Peyer's patch (tissue), 4 donors: Measurements from ENCODE around the gene NAT8. TPM values are rescaled to one million over a fixed set of nuclear protein-coding genes. Genes with fewer than 3 reads are reported as not detected.
A peak's percentile ranks its signal among the peaks of the same experiment; 100 is the strongest.
"Not testable (repeated sequence)": the region's sequence is repeated elsewhere in the genome, so short reads cannot be mapped to it uniquely, and the experiment has no call there.

Experiments
- DNase-seq, 3 donors: peaks; one replicate each; pipeline ENCODE4 v3.0.0-alpha.2; 2017 to 2019
- H3K27ac ChIP-seq, 4 donors: fragments of 200-600 bp; sonication (generic); one replicate each; pipeline ENCODE4 v1.5.1; 2016 to 2019
- H3K27me3 ChIP-seq, 2 donors: fragments of 200-600 bp; sonication (generic); one replicate each; pipeline ENCODE4 v1.5.1; 2019
- H3K36me3 ChIP-seq, 3 donors: fragments of 200-600 bp; sonication (generic); one replicate each; pipeline ENCODE4 v1.5.1; 2016 to 2019
- H3K4me1 ChIP-seq, 4 donors: fragments of 200-600 bp; sonication (generic); one replicate each; pipeline ENCODE4 v1.5.1; 2016 to 2019
- H3K4me3 ChIP-seq, 4 donors: fragments of 200-600 bp; sonication (generic); 1 replicate in 3 of 4; 2 replicates in 1 of 4; pipeline ENCODE4 v1.5.1; 2016 to 2019; ENCODE audit warnings: mild to moderate bottlenecking in 1 of 4
- H3K9me3 ChIP-seq, 4 donors: fragments of 200-600 bp; sonication (generic); one replicate each; pipeline ENCODE4 v1.5.1; 2016 to 2019; ENCODE audit warnings: mild to moderate bottlenecking in 1 of 4
- CTCF ChIP-seq, 6 experiments: fragments of 450-650 bp in 4 of 6; fragments of 200-600 bp in 2 of 6; sonication (generic) in 1 of 6; IDR thresholded peaks; one replicate each; pipeline ENCODE4 v1.5.1; 2017 to 2019; ENCODE audit warnings: antibody characterized with exemption in 6 of 6, mild to moderate bottlenecking in 3 of 6, moderate library complexity in 1 of 6
- POLR2A ChIP-seq, 2 donors: fragments of 450-650 bp; IDR thresholded peaks; one replicate each; pipeline ENCODE4 v1.5.1; 2017; ENCODE audit warnings: antibody characterized with exemption in 2 of 2, mild to moderate bottlenecking in 2 of 2, moderate library complexity in 2 of 2
- total RNA-seq, 4 donors: library from RNA; depleted of rRNA; stranded (reverse); fragments of >200 nt; gene quantifications; one replicate each; pipeline ENCODE4 v1.1.0, GENCODE V29; 2016

NAT8 gene
- total RNA-seq: 10 to 100 TPM in 1 of 4 donors, 1 to 10 TPM in 2, not detected in 1; 8.5 to 25.4 (median 9.2) TPM

- peaks cover 0 to 28% (median 0%) of the 10 kb centered on the region in 4 donors for H3K4me1 ChIP-seq
- DNase-seq: no peak
- no peaks in the 10 kb centered on the region for H3K36me3 ChIP-seq
- H3K4me3 ChIP-seq: no peak within 1 kb of the TSS
- H3K9me3 ChIP-seq: no peaks in the 10 kb centered on the region
- H3K27ac ChIP-seq: no peak within 1 kb of the TSS
- TF ChIP-seq CTCF (IDR thresholded peaks at IDR 0.05) (no peak), POLR2A (IDR thresholded peaks at IDR 0.05) (no peak)
- H3K27me3 ChIP-seq: no peaks in the 10 kb centered on the region
Observed at GRCh38 chr2:73642338-73643018, at the start of gene NAT8. Gene NAT8 (minus strand): TSS chr2:73642422. CDS start chr2:73641628, 794 bp downstream.

- not testable (repeated sequence) for H3K9me3 ChIP-seq, H3K36me3 ChIP-seq, H3K4me1 ChIP-seq, H3K27me3 ChIP-seq, H3K27ac ChIP-seq, H3K4me3 ChIP-seq, DNase-seq
- peak in 4 of 6 experiments; percentile 21 to 54 (median 42) for TF ChIP-seq CTCF (IDR thresholded peaks at IDR 0.05)
Observed at GRCh38 chr2:73690372-73691088, 48.3 kb upstream of the NAT8 start.

GRCh38 chr2:73688494-73688893 lies 46.3 kb upstream of the NAT8 start:
- DNase-seq, H3K36me3 ChIP-seq, H3K9me3 ChIP-seq, H3K4me3 ChIP-seq, H3K27me3 ChIP-seq, H3K4me1 ChIP-seq, H3K27ac ChIP-seq: not testable (repeated sequence)

GRCh38 chr2:73685764-73686438 lies 43.7 kb upstream of the NAT8 start:
- DNase-seq: peak in 2 of 3 donors; percentile 81 to 82
- H3K27me3 ChIP-seq: no peaks in the 10 kb centered on the region
- no peaks in the 10 kb centered on the region for H3K36me3 ChIP-seq
- H3K27ac ChIP-seq: peak overlapping the region in 2 of 4 donors; percentile 56 to 80
- TF ChIP-seq POLR2A (IDR thresholded peaks at IDR 0.05): no peak
- TF ChIP-seq CTCF (IDR thresholded peaks at IDR 0.05): no peak
- no peaks in the 10 kb centered on the region for H3K4me1 ChIP-seq
- no peak overlapping the region for H3K4me3 ChIP-seq
- H3K9me3 ChIP-seq: no peaks in the 10 kb centered on the region

GRCh38 chr2:73684905-73685304 lies 42.7 kb upstream of the NAT8 start:
- DNase-seq, H3K4me1 ChIP-seq, H3K27me3 ChIP-seq, H3K4me3 ChIP-seq, H3K27ac ChIP-seq, H3K9me3 ChIP-seq, H3K36me3 ChIP-seq: not testable (repeated sequence)
- TF ChIP-seq CTCF (IDR thresholded peaks at IDR 0.05): peak in 1 of 6 experiments; percentile 12

- DNase-seq, H3K4me1 ChIP-seq, H3K27me3 ChIP-seq, H3K4me3 ChIP-seq, H3K36me3 ChIP-seq, H3K9me3 ChIP-seq, H3K27ac ChIP-seq: not testable (repeated sequence)
Observed at GRCh38 chr2:73684325-73684724, 42.1 kb upstream of the NAT8 start.
